Stimulated activated effector memory CD8-positive, alpha-beta T cell treated with anti-CD3 and anti-CD28 coated beads, Interleukin-12 subunit alpha, Interleukin-12 subunit beta, amount 100 ng/mL, for 72 hours (primary cell): ENCODE measurements around the gene LRMDA.

ENCODE experiments used
- ATAC-seq: fragments of 150-1000 bp; cut with Tn5 transposase; 2 replicates; pipeline ENCODE4 v1.10.0; 2021
- DNase-seq, 2 donors: peaks; one replicate each; pipeline ENCODE4 v3.0.0; 2021 to 2022; ENCODE audit warnings: low spot score in 2 of 2
- H3K27ac Mint-ChIP-seq: one replicate; pipeline ENCODE4 v1.8.0; 2022; ENCODE audit warnings: mild to moderate bottlenecking, mixed read lengths
- H3K36me3 Mint-ChIP-seq: one replicate; pipeline ENCODE4 v1.8.0; 2022; ENCODE audit warnings: mild to moderate bottlenecking, mixed read lengths
- H3K4me1 Mint-ChIP-seq: one replicate; pipeline ENCODE4 v1.8.0; 2022; ENCODE audit warnings: mixed read lengths
- H3K4me3 Mint-ChIP-seq: one replicate; pipeline ENCODE4 v1.8.0; 2022; ENCODE audit warnings: mild to moderate bottlenecking, mixed read lengths
- H3K9me3 Mint-ChIP-seq: one replicate; pipeline ENCODE4 v1.8.0; 2022; ENCODE audit warnings: mixed read lengths

LRMDA gene

DNA sequence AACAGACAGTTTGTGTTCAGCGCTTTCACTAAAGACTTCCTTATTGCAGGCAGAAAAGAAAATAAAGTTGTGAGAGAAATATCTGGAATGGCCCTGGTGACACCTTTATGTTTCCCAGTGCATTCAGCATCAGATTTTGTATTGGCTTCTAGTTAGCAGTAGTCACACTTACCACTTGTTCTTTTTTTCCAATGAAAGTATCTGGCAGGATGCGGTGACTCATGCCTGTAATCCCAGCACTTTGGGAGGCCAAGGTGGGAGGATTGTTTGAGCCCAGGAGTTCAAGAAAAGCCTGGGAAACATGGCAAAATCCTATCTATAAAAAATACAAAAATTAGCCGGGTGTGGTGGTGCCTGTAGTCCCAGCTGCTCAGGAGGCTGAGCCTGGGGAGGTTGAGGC lies 649.6 kb downstream of the LRMDA start:
- Mint-ChIP-seq H3K4me1 (no peaks in the 10 kb centered on the region), H3K4me3 (no peak overlapping the region), H3K36me3 (no peaks in the 10 kb centered on the region), H3K9me3 (peaks cover 2% of the 10 kb centered on the region), H3K27ac (no peak overlapping the region)
- ATAC-seq, result no peak
- DNase-seq, result no peak

DNA sequence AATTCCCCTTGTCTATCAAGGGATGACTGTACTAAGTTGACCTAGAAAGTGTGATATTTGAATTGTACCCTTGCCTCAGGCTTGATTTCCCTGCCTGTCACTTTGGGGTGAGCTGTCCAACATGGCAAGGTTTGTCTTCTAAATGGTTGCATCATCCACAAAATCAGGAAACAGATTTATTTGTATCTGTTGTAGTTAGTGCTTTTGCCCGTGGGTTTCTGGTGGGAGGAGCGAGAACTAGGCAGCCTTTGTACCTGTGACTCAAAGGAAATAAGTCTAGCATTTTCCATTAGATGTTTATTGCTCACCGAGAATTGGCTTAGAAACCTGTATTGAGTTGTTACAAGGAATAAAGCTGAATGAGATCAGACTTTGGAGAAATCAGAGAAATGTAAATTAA lies 650.8 kb downstream of the LRMDA start:
- Mint-ChIP-seq H3K36me3 (no peaks in the 10 kb centered on the region), H3K4me1 (no peaks in the 10 kb centered on the region), H3K27ac (no peak overlapping the region), H3K9me3 (peaks cover 2% of the 10 kb centered on the region), H3K4me3 (no peak overlapping the region)
- DNase-seq (no peak), ATAC-seq (no peak)

DNA sequence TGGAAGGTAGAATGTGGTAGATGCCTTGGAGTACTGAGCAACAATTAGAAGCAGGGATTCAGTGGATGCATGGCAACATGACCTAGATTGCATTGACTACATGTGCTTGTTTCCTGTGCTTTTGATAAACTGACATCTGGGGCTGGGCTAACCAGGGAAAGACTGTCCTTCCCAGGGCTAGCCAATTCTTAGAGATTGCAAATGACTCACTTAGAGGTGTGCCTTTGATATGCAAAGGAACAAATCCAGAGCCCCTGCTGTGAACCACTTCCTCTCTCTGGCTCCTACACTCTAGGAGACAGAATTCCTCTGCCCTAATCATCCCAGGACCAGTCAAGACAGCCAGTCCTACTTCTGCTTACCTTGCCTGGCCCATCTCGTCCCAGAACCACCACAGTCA lies 651.5 kb downstream of the LRMDA start:
- ATAC-seq (no peak), DNase-seq (no peak)
- no peak overlapping the region for H3K27ac Mint-ChIP-seq

DNA sequence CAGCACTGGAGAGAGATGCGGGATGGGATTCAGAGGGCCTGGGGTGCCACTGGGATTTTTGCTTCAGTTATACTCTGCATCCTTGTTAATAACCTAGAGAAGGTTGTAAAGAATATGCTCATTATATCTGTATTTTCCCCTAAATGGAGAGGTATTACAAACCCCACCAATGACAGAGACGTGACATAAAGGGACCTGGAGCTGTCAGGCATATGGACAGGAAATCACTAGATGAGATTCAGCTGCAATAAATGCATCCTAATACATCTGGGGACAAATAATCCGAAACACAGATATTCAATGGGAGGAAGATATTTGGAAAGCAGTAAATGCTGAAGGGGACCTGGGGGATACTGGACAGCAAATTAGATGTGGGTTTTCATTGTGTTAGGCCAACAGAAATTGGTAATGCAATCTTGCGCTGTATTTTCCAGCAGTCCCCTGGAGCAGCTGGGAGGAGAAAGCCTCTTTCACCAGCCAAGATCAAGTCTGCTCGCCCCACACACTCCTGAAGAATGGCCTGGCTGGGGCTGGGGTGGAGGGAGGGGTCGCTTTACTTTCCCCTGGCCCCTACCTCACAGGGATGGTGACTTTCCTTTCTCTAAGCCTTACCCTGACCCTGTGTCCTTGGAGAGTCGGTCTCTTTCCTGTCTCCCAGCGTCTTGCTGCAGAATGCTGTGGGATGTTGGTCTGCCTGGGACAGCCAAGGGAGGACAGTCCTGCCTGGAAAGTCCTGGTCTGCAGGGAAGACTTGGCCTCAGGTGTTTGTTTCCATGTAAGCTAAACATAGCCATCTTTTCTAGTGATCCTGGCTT lies 653.8 kb downstream of the LRMDA start:
- Mint-ChIP-seq H3K4me3 (no peak overlapping the region), H3K27ac (no peak overlapping the region), H3K4me1 (no peaks in the 10 kb centered on the region), H3K36me3 (no peaks in the 10 kb centered on the region), H3K9me3 (peaks cover 4% of the 10 kb centered on the region)
- ATAC-seq, result no peak
- no peak for DNase-seq

More for the DNA sequence above, 651.5 kb downstream of the LRMDA start:
- Mint-ChIP-seq H3K4me1 (no peaks in the 10 kb centered on the region), H3K4me3 (no peak overlapping the region), H3K36me3 (no peaks in the 10 kb centered on the region), H3K9me3 (peaks cover 2% of the 10 kb centered on the region)

DNA sequence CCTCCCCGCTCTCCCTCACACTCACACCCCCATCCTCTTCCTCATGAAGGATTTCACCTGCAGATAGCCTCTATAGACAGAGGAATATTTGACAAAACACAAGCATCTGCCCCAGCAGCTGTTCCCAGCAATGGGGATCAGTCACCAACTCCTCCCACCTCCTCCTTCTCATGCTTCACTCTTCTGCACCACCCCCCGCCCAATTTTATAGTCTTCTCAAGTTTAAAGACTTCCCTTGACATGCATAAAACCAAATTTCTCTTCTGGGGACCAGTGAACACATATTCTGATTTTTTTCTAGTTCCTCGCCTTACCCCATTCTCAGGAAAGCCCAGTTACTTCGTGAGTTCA lies 654.4 kb downstream of the LRMDA start:
- H3K27ac Mint-ChIP-seq, result no peak overlapping the region
- H3K9me3 Mint-ChIP-seq, result peaks cover 8% of the 10 kb centered on the region
- H3K4me3 Mint-ChIP-seq, result no peak overlapping the region
- no peak for ATAC-seq
- no peaks in the 10 kb centered on the region for H3K36me3 Mint-ChIP-seq
- no peak for DNase-seq
- H3K4me1 Mint-ChIP-seq, result no peaks in the 10 kb centered on the region

DNA sequence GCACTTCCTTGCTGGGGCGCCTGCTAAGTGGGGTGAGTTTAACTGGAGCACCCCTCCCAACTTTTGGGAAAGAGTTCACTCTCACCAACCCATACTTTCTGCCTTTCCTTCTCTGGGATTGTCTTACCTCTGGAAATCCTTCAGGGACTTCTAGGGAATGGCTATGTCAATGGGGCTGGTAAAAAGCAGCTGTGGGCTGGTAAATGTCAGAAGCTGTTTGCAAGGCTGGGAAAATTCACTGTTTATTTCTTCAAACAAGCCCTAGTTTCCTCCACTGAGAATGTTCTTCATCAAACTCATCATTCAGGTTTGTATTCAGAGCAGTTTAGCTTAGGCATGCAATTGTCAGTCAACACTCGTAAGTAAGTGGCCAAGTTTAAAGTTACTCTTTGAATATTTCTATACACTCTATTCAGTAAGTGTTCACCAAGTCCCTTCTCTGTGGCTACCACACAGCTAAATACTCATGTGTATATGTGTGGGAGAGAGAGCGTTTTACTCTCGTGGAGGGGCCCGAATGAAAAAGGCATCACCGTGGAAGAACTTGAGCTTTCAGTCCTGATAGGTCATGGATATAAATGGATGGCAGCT lies 654.8 kb downstream of the LRMDA start:
- DNase-seq (no peak), ATAC-seq (no peak)
- Mint-ChIP-seq H3K4me1 (no peaks in the 10 kb centered on the region), H3K9me3 (peaks cover 8% of the 10 kb centered on the region), H3K4me3 (no peak overlapping the region), H3K36me3 (no peaks in the 10 kb centered on the region), H3K27ac (no peak overlapping the region)

DNA sequence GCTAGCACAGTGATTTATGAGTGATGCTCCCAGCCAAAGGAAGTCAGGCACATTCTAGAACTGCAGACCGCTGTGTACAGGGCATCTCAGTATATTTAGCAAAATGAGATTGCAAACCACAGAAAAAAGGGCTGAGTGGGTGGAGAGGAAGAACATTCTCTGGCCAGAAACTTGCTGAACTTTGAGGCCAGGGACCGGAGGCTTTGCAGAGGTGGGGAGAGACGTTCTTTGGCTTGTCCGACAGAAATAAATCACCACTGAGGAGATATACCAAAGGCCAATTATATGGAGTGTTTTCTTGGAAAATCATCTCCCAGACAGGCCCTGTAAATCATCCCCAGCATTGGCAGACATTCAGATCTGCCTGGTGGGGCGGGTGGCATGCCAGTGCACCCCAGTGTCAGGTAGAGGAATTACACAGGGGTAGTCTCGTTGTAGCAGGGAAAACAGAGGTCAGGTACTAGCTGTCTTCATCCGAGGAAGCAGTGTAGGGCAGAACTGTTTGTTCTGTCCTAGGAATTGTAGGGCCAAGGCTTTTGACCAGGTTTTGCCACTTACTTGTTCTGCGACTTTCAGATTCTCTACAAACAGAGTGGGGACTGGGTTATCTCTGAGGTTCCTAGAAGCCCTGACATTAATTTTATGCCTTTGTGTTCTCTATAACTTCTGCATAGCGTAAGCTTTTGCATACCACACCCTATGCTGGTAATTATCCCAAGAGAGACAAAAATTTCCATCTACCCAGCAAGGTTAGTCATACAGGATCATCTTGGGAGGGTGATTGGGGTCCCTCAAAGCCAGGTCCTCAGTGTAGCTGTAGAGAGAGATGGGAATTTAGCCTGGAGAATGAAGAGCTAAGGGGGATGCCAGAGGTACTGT lies 655.6 kb downstream of the LRMDA start:
- ATAC-seq (no peak), DNase-seq (no peak)
- no peaks in the 10 kb centered on the region for H3K36me3 Mint-ChIP-seq
- H3K4me3 Mint-ChIP-seq, result no peak overlapping the region
- H3K4me1 Mint-ChIP-seq, result no peaks in the 10 kb centered on the region
- no peak overlapping the region for H3K27ac Mint-ChIP-seq
- H3K9me3 Mint-ChIP-seq, result peaks cover 8% of the 10 kb centered on the region

DNA sequence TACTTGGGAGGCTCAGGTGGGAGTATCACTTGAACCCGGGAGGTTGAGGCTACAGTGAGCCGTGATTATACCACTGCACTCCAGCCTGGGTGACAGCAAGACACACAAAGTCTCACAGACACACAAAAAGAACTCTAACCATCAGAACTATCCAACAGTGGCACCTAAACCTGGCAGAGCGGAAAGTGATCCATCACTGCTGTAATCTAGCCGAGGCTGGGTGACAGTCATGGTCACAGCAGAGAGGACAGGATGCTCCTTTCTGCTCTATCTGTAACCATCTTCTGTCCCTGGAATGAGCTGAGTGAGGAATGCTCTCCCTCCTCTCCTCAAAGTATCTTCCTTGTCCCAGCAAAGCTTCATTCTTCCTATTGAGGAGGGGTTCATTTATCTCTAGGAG lies 656.6 kb downstream of the LRMDA start:
- Mint-ChIP-seq H3K27ac (no peak overlapping the region), H3K9me3 (peaks cover 8% of the 10 kb centered on the region), H3K36me3 (no peaks in the 10 kb centered on the region), H3K4me1 (no peaks in the 10 kb centered on the region), H3K4me3 (no peak overlapping the region)
- no peak for DNase-seq
- ATAC-seq, result no peak

DNA sequence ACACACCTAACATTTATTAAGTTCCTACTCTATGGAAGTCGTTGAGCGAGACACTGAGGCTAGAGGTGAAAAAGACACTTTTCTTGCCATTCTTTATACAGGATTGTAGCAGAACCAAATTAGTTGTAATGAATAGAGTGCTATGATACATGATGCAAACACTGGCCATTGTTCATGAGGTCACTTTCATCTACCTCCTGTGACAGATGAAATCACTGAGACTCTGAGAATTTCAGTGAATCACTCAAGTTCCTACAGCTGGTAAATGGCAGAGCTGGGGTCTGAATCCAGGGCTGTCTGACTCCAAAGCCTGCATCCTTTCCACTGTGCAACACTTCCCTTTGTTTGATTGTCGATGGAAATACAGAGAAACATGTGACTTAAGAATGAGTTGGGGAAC lies 657.6 kb downstream of the LRMDA start:
- Mint-ChIP-seq H3K4me1 (no peaks in the 10 kb centered on the region), H3K9me3 (peaks cover 10% of the 10 kb centered on the region), H3K27ac (no peak overlapping the region), H3K4me3 (no peak overlapping the region), H3K36me3 (no peaks in the 10 kb centered on the region)
- no peak for ATAC-seq
- DNase-seq, result no peak

DNA sequence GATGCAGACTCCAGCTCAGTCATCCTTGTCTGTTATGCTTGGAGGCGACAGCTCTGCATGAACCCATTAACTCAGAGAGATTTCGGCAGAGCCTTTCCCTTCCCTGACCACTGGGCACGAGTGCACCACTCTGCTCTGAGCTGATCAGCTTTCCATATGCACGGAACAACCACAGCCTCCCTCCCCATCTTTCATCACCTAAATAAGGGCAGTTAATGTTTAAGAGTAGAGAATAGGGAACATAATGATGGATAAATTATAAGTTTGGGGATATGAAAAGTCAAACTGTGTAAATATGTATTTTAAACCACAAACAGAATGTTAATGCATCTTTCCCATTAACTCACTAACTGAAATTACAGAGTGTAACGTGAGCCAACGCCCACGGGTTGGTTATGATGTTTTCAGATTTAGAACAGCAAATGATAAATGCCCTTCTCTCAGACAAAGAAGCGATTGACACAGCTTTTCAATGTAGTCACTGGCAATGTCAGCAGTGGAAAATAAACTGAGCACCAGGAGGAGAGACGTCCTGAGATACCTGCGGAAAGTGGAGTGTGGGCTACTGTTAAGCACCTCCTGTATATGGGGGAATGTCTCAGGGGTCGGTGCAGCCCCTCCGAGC lies 658.2 kb downstream of the LRMDA start:
- H3K36me3 Mint-ChIP-seq, result no peaks in the 10 kb centered on the region
- ATAC-seq, result no peak
- no peak overlapping the region for H3K27ac Mint-ChIP-seq
- no peak for DNase-seq
- no peak overlapping the region for H3K4me3 Mint-ChIP-seq
- H3K4me1 Mint-ChIP-seq, result no peaks in the 10 kb centered on the region
- peaks cover 10% of the 10 kb centered on the region for H3K9me3 Mint-ChIP-seq

DNA sequence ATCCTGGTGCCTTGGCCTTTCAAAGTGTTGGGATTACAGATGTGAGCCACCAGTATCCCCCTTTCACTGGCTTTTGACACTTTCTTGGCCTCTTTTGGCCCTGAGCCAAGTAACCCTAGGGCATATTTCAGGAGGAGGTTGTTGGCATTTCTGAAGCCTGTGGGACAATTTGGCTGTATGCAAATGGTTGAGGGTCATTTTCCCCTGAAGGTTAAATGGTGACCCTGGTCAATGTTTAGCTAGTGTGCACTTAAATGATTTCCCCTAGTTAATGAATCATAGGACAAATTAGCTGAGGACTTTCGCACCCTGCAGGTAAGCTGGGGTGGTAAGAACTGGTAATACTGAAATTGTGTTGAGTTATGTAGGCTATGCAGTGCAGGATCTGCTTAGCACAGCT lies 660.5 kb downstream of the LRMDA start:
- H3K9me3 Mint-ChIP-seq, result peaks cover 10% of the 10 kb centered on the region
- no peaks in the 10 kb centered on the region for H3K4me1 Mint-ChIP-seq
- DNase-seq, result no peak
- H3K4me3 Mint-ChIP-seq, result no peak overlapping the region
- H3K27ac Mint-ChIP-seq, result no peak overlapping the region
- ATAC-seq, result no peak
- no peaks in the 10 kb centered on the region for H3K36me3 Mint-ChIP-seq

DNA sequence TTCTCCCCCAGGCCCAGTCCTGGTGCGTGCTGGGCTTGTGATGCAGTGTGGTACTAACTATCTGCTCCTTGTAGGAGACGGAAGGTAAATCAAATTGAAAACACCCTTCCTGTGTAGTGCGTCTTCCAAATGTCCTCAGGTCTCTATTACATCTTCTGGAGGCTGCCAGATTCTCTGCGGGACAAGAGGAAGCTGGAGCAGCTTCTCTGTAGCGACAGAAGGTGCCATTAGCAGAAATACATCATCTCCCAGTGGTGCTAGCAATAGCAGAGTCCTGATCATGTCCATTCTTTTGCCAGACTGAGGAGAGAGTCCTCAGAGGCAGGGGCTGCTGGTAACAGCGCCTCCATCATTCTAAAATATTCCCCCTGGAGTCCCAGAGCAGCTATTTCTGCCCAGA lies 675.2 kb downstream of the LRMDA start:
- DNase-seq (no peak), ATAC-seq (no peak)
- Mint-ChIP-seq H3K4me1 (no peaks in the 10 kb centered on the region), H3K27ac (no peak overlapping the region), H3K36me3 (no peaks in the 10 kb centered on the region), H3K4me3 (no peak overlapping the region), H3K9me3 (peaks cover 9% of the 10 kb centered on the region)

DNA sequence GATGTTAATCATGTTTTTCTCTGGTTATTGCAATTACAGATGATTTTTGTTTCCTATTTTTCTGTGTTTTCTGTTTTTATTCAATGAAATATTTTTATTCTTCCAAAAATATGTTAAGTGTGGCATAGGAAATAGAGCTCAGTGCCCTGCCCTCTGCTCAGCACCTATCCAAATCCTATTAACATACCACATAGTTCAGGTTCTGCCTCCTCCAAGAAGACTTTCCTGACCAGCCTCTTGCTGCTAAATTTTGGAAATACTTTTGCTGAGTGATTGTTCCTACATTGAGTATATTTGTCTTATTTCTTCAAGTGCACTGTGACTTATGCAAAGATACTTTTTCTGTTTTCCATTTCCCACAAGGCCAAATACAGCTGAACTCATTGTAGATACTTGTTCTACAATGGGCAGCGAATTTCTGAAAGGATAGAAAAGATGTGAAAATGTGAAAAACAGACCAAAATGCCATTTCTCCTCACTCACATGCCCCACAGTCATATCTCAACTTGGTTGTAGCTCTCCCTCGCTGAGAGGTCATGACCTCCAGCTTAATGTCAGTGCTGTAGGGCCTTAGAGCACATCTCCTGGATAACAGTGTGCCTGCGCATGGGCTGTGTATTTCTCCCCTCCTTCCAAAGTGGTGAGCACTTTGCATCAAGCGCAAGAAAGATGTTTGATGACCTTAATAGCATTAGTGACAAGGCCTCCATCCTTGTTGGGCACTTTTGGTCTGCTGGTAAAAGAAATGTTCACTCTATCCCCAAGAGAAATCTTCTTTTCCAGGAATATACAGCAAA lies 677.3 kb downstream of the LRMDA start:
- ATAC-seq (no peak), DNase-seq (no peak)
- Mint-ChIP-seq H3K36me3 (no peaks in the 10 kb centered on the region), H3K27ac (no peak overlapping the region), H3K9me3 (peaks cover 9% of the 10 kb centered on the region), H3K4me3 (no peak overlapping the region), H3K4me1 (no peaks in the 10 kb centered on the region)

DNA sequence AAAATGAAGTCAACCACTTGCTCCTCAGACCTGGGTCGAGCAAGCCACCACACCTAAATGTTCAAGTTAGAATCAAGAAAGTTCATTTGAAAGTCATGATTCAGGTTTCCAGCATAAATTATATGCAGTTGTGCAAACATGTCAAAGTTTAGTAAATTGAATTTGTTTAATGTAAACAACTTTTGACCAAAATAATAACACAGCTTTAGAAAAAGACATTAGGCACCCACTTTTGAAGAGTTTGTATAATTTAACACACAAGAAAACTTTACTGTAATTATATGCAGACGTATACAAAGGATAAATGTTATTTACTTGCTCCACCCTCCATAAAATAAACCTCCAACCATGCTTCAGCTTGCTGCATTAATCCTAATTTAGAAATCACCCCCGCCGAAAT lies 680.0 kb downstream of the LRMDA start:
- H3K4me1 Mint-ChIP-seq, result no peaks in the 10 kb centered on the region
- peaks cover 5% of the 10 kb centered on the region for H3K9me3 Mint-ChIP-seq
- no peak for ATAC-seq
- no peak overlapping the region for H3K27ac Mint-ChIP-seq
- H3K36me3 Mint-ChIP-seq, result no peaks in the 10 kb centered on the region
- H3K4me3 Mint-ChIP-seq, result no peak overlapping the region
- no peak for DNase-seq
